ENCODE measurements around the gene C19orf25.
"Not testable (repeated sequence)": the region's sequence is repeated elsewhere in the genome, so short reads cannot be mapped to it uniquely, and the experiment has no call there.

The C19orf25 gene

GRCh38 chr19:1446713-1447481 lies 32.1 kb downstream of the C19orf25 start:
- DNase-seq = no peak

DNA sequence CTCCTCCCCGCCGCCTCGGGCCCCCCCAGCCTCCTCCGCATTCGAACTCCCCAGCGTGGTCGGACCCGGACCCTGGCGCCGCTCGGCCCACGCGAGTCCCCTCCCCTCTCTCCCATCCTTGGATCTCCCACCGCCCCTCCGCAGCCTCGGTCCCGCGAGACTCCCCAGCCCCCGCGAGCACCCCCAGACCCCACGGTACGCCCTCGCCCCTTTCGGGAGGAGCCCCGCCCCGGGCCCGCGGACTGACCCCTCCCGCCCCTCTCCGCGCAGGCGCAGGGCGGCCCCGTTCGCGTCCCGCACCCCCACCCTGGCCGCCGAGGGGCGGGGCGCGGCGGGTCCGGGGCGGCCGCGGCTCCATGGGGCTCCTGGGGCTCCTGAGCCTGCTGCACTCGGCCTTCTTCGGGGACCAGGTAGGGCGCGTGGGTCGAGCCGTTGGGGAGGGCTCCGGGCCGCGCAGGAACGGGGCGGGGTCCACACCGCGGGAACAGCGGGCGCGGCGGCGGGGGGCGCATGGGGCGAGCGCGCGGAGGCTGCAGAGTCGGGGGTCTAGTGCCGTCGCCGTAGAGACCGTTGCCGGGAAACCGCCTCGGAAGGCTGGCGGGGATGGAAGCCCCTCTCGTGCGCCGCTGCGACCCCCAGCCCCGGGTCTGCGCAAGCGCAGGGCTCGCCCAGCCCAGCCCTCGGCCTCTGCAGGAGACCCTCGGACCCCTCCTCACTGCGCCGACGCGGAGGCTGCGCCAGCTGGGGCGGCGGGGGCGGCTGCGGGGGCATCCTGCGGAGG lies 32.9 kb downstream of the C19orf25 start:
- peak; percentile 32 for DNase-seq

GRCh38 chr19:1445185-1445931 lies 33.7 kb downstream of the C19orf25 start:
- DNase-seq = peak; percentile 49

DNA sequence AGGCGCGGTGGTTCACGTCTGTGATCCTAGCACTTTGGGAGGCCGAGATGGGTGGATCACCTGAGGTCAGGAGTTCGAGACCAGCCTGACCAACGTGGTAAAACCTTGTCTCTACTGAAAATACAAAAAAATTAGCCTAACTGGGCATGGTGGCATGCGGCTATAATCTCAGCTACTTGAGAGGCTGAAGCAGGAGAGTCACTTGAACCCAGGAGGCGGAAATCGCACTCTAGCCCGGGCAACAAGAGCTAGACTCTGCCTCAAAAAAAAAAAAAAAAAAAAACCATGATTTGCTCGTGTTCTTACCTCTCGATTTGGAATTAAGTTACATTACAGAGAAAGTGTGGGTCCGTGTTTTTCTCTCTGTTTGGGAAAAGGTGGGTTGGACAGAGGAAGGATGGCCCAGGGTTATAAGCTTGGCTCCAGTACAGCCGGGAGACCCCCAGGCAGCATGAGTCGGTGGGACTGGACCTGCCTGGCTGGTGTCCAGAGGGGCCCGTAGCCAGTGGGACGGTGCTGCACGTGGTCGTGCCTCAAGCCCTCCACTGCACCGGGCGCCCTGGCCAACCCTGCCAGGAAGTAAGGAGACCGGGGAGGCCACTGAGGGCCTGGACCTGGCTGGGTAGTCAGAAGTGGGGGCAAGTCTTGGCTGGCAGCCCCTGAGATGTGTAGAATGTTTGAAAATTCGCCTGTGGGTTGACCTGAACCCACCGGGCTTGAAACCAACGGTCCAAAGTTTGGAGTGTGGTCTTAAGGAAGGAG lies 37.2 kb downstream of the C19orf25 start:
- no peak for DNase-seq

- DNase-seq = no peak
Observed at GRCh38 chr19:1441022-1441426, 38.0 kb downstream of the C19orf25 start.

DNA sequence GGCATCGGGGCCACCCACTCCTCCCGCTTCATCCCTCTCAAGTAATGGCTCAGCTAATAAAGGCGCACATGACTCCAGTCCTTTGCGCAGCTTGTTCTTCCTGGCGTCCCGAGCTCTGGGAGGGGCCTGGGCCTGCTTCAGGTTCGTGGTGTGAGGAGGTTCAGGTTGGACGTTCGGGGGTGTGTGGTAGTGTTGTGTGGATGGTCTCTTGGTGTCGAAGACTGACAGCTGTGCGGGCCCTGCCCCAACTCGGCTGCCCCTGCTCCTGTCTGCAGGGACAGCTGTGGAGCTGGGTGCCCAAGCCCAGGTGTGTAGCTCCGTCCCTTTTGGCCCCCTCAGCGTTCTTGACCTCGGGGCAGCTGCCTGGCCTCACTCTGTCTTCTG lies 38.6 kb downstream of the C19orf25 start:
- DNase-seq = no peak

GRCh38 chr19:1439525-1440417 lies 39.2 kb downstream of the C19orf25 start:
- DNase-seq = not testable (repeated sequence)

DNA sequence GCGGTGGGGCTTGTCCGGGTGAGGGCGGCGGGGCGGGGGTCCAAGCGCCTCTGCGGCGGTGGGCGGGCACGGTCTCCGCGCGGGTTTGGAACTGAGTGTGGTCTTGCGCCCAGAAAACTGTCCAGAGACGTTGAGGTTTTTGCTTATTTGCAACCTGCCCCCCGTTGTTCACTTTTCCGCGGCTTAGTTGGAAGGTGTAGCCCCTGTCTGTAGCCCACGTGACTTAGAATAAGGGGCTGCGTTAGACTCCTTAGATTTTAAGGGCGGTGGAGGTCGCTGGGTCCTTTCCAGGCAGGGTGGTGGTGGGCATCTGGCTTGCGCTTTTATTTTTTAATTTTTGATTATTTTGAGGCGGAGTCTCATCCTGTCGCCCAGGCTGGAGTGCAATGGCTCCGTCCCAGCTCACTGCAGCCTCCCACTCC lies 40.1 kb downstream of the C19orf25 start:
- DNase-seq = no peak

DNA sequence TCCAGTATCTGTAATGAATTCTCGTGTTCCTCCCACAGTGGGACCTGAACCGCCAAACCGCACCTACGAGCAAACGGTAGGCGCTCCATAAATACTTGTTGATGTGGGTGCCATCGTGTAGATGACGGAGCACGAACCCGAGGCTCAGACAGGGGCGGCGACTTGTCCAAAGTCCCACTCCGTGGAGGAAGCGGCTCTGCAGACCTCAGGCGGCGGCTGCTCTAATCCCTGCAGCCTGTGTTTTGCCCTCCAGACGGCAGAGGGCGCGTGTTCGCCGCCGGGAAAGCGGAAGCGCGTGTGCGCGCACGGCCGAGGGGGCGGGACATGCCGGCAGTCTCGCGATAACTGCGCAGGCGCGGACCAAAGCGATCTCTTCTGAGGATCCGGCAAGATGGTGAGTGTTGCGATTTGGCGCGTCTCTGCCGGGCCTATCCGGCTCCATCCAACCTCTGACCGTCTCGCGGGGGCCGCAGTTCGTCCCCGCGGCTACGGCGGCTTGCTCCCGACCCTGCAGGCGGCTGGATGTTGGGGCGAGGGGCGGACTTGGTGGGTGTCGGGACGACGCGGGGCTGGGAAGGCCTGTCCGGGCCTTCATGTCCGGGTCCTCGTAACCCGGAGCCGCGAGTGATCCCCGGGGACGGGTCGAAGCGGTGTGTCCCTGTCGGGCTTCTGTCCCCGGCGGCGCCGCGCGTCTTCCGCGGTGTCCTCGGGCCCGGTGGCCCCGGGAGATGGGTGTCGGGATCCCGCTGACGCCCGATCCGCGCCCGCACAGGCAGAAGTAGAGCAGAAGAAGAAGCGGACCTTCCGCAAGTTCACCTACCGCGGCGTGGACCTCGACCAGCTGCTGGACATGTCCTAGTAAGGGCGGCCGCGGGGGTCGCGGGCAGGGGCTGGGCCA lies 40.7 kb downstream of the C19orf25 start, which contains the start of gene RPS15:
RPS15 (plus strand) TSS at position 362 of the 898 bp plus-strand sequence; CDS start at position 392, 30 bp downstream.
- peak; percentile 93 for DNase-seq

DNA sequence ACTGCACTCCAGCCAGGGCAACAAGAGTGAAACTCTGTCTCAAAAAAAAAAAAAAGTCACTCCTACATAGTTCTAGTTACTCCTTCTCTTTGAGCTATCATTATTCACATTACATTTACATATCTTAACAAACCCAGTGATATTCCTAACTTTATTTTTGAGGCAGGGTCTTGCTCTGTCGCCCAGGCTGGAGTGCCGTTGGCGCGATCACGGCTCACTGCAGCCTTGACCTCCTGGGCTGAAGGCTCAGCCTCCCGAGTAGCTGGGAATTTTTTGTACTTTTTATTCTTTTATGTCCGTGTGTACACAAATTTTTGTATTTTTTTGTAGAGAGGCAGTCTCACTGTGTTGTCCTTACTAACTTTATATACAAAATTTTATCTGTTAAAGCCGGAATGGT lies 41.4 kb downstream of the C19orf25 start:
- DNase-seq = no peak

DNA sequence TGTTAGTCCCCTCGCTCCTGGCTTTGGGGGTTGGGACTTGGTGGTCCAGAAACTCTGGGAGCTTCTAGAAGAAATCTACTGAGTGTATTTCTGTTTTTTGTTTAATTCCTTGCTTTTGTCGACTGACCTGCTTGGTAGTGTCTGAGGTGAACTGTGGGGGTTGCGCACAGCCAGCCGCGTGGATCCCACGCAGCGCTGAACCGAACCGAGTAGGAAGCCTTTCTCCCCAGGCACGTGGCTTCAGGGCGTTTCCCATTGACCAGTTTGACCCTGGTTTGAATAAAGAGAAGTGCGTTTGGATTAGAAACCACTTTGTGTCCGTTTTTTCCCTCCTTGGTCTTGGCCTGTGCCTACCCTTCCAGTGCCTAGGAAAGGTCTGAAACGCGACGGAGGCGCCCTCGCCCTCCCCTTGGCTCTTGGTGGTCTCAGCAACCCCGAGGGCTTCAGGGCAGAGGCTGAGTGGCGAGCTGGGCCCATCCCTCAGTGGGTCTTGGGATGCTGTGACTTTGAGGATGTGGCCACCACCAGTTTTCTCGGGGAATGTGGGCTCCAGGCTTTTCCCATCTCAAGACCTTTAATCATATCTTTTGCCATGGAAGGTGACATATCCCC lies 43.5 kb downstream of the C19orf25 start:
- DNase-seq = no peak

GRCh38 chr19:1434577-1435060 lies 44.4 kb downstream of the C19orf25 start:
- DNase-seq = no peak

- DNase-seq = no peak
Observed at GRCh38 chr19:1434040-1434366, 45.0 kb downstream of the C19orf25 start.

GRCh38 chr19:1433119-1434039 lies 45.6 kb downstream of the C19orf25 start:
- no peak for DNase-seq

DNA sequence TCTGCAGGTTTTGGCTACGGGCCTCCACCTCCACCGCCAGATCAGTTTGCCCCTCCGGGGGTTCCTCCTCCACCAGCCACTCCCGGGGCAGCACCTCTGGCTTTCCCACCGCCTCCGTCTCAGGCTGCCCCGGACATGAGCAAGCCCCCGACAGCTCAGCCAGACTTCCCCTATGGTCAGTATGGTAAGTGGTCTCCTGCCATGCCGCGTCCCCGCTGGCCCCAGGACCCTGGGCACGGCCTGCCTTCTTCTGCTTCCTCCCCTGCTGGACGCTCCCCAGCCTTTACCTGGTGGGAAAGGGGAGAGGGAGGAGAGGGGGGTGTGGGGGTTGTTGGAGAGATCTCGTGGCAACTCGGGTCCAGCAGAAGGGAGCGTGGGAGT lies 46.5 kb downstream of the C19orf25 start:
- no peak for DNase-seq

DNA sequence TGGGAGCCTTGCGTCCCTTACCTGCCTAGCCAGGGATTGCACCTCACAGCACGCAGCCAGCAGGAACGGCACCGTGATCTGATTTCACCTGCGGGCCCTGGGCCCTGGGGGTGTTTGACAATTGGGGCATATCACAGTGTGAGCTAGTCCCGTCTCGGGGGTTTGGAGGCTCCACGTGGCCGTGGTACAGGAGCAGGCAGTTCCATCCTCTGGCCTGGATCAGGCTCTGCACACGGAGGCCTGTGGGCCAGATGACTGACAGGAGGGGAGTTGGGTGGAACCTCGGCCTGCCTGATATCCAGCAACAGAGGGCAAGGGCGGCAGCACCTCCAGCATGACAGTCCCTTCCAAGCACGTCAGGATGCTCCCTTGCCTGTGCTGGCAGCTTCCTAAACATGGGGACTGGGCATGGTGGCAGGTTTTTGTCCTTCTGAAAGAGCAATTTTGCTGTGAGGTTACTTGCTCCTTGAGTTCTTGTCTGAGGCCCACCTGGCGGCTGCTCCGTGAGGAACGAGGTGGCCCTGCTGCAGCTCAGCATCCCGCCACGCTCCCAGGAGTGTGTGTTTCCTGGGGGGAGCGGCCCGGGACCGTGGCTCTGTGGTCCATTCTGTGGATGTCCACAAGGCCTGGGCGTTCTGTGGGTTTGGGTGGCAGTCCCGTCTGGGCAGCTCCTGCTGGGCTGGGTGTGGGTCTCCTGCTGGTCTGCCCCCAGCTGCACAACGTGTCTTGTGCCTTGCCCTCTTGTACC lies 47.1 kb downstream of the C19orf25 start:
- no peak for DNase-seq

DNA sequence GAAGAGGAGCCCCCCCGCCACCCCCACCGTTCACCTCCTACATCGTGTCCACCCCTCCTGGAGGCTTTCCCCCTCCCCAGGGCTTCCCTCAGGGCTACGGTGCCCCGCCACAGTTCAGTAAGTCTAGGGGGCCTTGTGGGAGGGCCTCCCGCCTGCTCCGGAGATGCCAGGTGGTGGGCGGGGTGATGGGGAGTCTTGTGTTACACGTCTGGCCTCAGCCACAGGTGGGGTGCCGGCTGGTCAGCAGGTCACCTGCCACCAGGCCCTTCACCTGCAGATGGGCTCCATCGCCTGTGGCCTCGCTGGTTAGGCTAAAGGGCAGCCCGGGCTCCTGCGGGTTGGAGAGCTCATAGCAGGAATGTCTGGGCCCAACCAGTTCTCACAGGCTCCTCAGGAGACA lies 48.8 kb downstream of the C19orf25 start:
- no peak for DNase-seq

- DNase-seq = no peak
Observed at GRCh38 chr19:1429750-1430149, 49.3 kb downstream of the C19orf25 start.

All from fibroblast of skin of abdomen (primary cell).